T-helper 1 cell treated with Interleukin-12 subunit alpha and Interleukin-12 subunit beta and Interleukin-4 antibody, amounts not matched to agents 30 ng/mL and 1 ng/mL, for 36 hours (primary cell): ENCODE data around the gene EPB41. TPM values are rescaled to one million over a fixed set of nuclear protein-coding genes. Genes with fewer than 3 reads are reported as not detected.

Source experiments
- intact Hi-C: fragments of 100-400 bp; cut with micrococcal nuclease; formaldehyde crosslinking; loops from one replicate; pipeline ENCODE4 v1.15.1; 2024
- total RNA-seq: library from RNA; stranded (reverse); gene quantifications from 2 replicates; pipeline ENCODE4 v1.2.3, GENCODE V29; 2022

EPB41 gene
- total RNA-seq, 1 donor from 2014 or later: 125 TPM

DNA sequence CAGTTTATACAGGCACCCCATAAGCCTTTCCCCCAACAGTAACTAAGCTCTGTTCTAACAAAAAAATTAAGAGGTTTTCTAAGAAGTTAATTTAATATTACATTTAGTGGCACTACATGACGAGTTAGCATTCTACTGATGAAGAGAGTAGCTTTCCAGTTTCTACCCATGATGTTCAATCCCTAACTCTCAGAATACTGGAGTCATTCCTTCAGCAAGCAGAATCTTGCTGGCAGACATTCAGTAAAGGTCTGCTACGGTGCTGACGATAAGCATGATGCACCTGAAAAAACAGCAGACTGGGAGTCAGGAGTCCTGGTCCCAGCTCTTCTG is 242.9 kb downstream of the EPB41 start:
- intact Hi-C loops: no loop called here

DNA sequence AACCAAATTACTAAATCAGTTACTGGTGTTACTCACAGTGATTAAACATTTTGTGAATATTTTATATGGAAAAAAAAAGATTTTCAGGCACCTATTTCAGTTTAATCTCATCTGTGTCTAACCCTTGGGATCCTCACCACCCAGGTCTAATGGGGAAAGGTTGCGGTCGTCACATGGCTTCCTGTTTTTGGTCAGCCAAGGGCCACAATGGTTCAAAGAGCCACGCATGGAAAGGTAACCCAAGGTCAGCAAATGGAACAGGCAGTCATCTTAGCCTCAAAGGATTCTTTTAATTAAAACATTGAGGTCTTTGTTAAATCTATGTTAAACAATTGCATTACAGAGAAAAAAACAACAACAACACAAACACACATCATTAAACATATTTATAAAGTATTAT is 245.4 kb downstream of the EPB41 start:
- intact Hi-C loops: no loop called here

DNA sequence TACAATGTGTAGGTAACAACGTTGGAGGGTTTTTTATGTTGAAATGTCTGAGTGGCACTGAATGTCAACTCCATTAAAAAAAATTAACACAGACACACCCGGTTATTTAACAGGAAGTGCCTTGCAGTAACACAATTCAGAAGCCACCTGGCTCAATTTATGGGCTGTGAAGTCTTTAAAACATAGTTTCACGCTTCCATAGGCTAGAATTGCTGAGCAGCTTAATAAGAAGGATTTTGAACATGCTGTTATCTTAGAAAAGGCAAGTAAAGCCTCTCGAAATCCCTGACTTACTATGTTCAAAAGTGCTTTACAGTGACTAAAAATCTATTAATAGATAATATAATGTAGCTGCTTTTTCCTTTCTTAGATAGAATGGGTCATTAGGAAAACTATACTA is 247.7 kb downstream of the EPB41 start:
- intact Hi-C loops: no loop called here

DNA sequence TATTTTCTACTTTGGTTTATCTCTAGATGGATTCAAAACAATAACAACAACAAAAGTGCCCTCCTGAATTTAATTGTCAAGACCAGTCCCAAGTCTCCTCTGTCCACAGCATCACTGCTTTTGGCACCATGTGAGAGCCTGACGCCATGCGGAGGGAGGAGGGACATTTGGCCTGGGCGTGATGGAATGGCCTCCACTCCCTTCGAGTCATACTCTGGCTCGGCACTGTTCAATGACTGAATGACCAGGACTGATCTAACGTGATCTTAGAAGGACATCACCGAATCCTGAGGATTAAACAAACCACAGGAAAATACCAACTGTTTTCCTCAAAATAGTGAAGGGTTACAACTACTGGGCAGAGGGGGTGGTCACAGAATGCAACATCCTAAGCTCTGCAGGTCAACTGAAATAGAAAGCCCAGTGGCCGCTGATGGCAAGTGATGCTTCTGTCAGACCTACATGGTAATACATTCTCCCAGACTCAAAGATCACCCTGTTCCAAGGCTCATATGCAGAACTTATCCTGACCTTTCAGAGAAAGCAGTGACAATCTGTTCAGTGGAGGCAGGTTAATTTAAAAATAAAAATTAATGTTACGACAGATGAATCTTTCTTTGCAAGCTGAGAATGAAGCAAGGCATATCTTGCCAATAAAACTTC is 248.2 kb downstream of the EPB41 start:
- intact Hi-C loops: no loop called here

DNA sequence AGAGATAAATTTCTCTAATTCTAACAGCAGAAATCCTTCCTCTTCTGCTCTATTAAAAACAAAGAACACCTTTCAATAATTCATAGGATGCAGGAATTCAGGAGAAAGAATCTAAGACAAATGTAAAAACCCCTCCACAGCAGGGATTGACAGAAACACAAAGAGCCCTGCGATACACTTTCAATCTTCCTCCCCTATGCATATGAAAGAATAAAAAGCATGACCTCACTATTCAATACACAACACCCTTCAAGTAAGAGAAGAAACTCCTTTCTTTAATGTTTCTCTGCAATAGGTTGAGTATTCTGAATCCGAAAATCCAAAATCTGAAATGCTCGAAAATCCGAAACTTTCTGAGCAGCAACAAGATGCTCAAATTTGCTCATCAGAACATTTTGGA is 250.2 kb downstream of the EPB41 start:
- intact Hi-C loops: no loop called here

DNA sequence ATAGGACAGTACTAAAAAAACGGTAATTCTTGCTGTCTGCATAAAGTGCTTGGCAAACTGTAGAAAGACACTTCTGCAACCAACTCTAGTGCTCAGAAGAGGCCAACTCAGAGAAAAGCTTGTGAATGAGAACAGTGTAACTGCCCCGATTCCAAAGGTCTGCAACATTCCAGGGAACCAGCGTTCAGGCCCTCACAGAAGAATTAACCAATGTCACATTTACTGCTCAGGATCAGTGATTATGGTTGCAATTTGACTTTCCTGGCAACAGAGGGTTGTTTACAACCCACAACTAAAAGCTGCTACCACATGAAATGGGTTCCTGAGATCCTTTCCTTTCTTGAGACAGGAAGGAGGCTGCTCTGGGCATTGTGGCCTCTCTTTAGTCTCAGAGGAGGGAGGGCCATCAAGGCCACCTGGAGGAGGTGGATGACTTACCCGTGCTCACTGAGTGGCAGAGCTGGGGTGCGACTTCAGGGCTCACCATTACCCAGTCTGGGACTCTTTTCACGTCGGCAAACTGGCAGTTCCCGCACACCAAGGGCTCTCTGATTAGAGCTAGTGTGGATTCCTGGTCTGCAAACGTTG is 252.0 kb downstream of the EPB41 start:
- intact Hi-C loops: no loop called here

DNA sequence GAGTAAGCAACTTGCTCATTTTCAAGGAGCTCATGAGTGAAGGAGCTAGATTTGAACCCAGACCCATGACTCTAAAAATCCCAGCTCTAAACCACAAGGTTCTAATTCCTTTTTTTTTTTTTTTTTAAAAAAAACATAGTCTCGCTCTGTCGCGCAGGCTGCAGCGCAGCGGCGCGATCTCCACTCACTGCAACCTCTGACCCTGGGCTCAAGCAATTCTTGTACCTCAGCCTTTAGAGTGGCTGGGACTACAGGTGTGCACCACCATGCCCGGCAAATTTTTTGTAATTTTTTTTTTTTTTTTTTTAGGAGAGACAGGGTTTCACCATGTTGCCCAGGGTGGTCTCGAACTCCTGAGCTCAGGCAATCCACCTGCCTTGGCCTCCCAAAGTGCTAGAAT is 253.5 kb downstream of the EPB41 start:
- intact Hi-C loops: no loop called here

Other genes with a start within 250 kb of the EPB41 start
- gene GMEB1, start 245.8 kb upstream of the EPB41 start, total RNA-seq: 28.2 and 29.4 TPM in 2 replicates
- gene YTHDF2, start 177.6 kb upstream of the EPB41 start, total RNA-seq: 76.4 and 86.2 TPM in 2 replicates
- not detected in 2 replicates for gene OPRD1, start 102.4 kb upstream of the EPB41 start, total RNA-seq
- gene TMEM200B, start 209.3 kb downstream of the EPB41 start, total RNA-seq: 0.07 TPM in 1 of 2 replicates, not detected in the other